GM19023 (cell line): ENCODE measurements around the gene POLG.
A peak's percentile ranks its signal among the peaks of the same experiment; 100 is the strongest.

Experiments
- ATAC-seq: cut with Tn5 transposase; IDR thresholded peaks from one replicate; pipeline ENCODE4 v1.9.1; 2021; ENCODE audit warnings: mild to moderate bottlenecking, moderate library complexity; ENCODE audit not compliant: unreplicated experiment

Gene POLG

GRCh38 chr15:89334510-89335297 is at the start of gene POLG:
Gene POLG, minus strand, starts transcription at chr15:89334824. Its CDS starts 1,070 bp downstream, at chr15:89333754.
- ATAC-seq = peak; percentile 85

GRCh38 chr15:89384176-89384604 is 49.6 kb upstream of the POLG start:
- no peak for ATAC-seq

GRCh38 chr15:89383365-89384175 is 48.9 kb upstream of the POLG start:
- ATAC-seq = no peak

GRCh38 chr15:89381888-89382686 is 47.5 kb upstream of the POLG start:
- no peak for ATAC-seq

GRCh38 chr15:89381331-89381730 is 46.7 kb upstream of the POLG start:
- ATAC-seq = no peak

- ATAC-seq = no peak
Measured at GRCh38 chr15:89379818-89380217, 45.2 kb upstream of the POLG start.

- no peak for ATAC-seq
Measured at GRCh38 chr15:89379251-89379695, 44.6 kb upstream of the POLG start.

GRCh38 chr15:89378296-89379151 is 43.9 kb upstream of the POLG start:
- ATAC-seq = no peak

- no peak for ATAC-seq
Measured at GRCh38 chr15:89377842-89378295, 43.2 kb upstream of the POLG start.

- ATAC-seq = no peak
Measured at GRCh38 chr15:89377024-89377841, 42.6 kb upstream of the POLG start.

GRCh38 chr15:89376388-89376787 is 41.8 kb upstream of the POLG start:
- no peak for ATAC-seq

GRCh38 chr15:89375093-89376005 is 40.7 kb upstream of the POLG start:
- ATAC-seq = no peak

GRCh38 chr15:89374086-89374981 is 39.7 kb upstream of the POLG start:
- no peak for ATAC-seq

- ATAC-seq = no peak
Measured at GRCh38 chr15:89372069-89372935, 37.7 kb upstream of the POLG start.

- ATAC-seq = no peak
Measured at GRCh38 chr15:89371228-89372044, 36.8 kb upstream of the POLG start.

- no peak for ATAC-seq
Measured at GRCh38 chr15:89370978-89371227, 36.3 kb upstream of the POLG start.
